GM18909 (cell line): ENCODE results near the gene ERCC6L2.

Source experiments
- ATAC-seq: cut with Tn5 transposase; IDR thresholded peaks from one replicate; pipeline ENCODE4 v1.9.1; 2021; ENCODE audit warnings: mild to moderate bottlenecking; ENCODE audit not compliant: unreplicated experiment, poor library complexity

The ERCC6L2 gene

GRCh38 chr9:95910770-95911340, 35.4 kb downstream of the ERCC6L2 start:
- ATAC-seq = no peak

GRCh38 chr9:95912773-95913172, 37.3 kb downstream of the ERCC6L2 start:
- ATAC-seq = no peak

DNA sequence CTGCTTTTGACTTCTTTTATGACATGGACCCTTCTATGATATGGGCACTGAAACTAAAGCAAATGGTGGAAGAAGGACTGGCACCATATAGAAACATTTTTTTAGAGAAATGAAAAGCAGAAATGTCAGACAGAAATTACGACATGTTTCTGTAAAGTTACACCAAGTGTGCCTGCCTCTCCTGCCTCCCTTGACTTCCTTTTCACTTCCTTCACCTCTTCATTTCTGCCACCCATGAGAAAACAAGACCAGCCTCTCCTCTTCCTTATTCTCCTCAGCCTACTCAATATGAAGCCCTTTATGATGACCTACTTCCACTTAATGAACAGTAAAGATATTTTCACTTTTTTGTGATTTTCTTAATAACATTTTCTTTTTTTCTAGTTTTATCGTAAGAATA, 44.5 kb downstream of the ERCC6L2 start:
- no peak for ATAC-seq

GRCh38 chr9:95923794-95924193, 48.3 kb downstream of the ERCC6L2 start:
- no peak for ATAC-seq

- no peak for ATAC-seq
Measured at GRCh38 chr9:95924987-95925386, 49.5 kb downstream of the ERCC6L2 start.

DNA sequence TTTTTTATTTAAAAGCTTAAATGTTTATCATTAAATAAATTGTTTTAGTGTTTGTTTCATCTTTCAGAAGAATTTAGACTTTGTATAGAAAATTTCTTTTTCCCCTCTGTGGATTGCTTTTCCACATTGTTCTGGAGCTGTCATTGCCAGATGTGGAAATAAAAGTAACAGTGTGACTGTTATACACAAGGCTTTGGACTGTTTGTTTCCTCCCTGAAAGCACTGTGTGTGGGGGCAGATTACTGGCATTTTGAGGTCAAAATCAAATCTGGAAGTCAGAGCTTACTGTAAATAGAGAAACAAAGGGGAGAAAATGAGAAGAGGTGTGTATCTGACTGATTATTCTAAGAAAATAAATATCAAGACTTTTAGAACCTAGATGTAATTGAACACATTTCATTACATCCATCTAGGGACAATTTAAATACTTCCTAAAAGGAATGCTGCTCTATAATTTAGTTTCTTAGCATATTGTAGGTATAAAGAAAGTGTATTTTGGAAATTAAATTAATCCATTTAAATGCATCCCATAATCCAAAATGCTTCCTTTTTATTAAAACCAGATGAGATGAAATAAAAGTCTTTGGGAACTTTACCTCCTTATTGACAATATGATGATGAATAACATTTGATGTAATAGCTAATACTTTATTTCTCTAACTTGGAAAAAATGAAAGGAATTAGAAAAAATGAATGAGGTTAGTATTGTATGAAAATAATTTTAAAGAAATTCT, 51.9 kb downstream of the ERCC6L2 start:
- ATAC-seq = no peak

GRCh38 chr9:95930277-95930676, 54.8 kb downstream of the ERCC6L2 start:
- ATAC-seq = no peak

GRCh38 chr9:95935861-95936578, 60.5 kb downstream of the ERCC6L2 start:
- ATAC-seq = no peak

GRCh38 chr9:95936579-95937075, 61.1 kb downstream of the ERCC6L2 start:
- no peak for ATAC-seq

DNA sequence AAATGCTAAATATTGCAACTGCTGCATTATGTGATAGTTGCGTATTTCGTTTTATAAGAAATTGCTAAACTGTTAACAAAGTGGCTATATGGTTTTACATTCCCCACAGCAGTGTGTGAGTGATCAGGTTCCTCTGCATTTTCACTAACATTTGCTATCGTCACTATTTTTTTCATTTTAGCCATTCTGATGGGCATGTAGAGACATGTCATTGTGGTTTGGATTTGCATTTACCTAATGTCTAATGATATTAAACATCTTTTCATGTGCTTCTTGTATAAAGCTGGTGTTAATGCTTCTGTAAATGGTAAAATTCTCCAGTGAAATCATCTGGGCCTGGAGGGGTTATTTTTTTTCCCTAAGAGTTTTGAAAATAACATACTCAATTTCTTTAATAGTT, 61.6 kb downstream of the ERCC6L2 start:
- ATAC-seq = no peak

DNA sequence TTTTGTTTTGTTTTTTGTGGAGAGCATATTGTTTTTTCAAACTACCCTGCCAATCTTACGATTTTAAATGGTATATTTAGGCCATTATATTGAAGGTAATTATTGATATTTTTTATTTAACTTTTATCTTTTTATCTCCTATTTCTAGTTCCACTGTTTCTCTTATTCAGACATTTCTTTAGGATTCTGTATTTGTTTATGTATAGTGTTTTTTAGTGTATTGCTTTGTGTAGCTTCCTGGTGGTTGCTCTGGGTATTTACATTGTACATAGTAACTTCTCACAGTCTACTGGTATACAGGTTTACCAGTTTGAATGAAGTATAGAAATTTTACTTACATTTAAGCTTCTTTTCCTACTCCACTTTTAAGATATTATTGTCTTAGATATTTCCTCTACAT, 63.2 kb downstream of the ERCC6L2 start:
- ATAC-seq = no peak

DNA sequence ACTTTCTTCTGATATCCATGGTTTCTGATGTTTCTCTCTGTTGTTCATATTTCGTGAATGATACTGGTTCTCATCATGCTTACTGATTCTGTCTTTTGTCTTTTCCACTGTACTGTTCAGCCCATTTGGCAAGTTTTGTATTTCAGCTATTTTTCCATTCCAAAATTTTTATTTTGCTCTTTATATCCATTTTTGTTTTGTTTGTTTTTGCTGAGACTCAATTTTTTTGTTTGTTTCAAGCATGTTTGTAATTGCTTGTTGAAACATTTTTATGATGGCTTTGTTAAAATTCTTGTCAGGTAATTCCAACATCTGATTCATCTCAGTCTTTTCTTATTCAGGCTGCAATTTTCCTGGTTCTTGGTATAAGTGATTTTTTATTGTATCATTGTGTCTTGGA, 64.0 kb downstream of the ERCC6L2 start:
- no peak for ATAC-seq

GRCh38 chr9:95940265-95940664, 64.8 kb downstream of the ERCC6L2 start:
- no peak for ATAC-seq

GRCh38 chr9:95942016-95942415, 66.5 kb downstream of the ERCC6L2 start:
- no peak for ATAC-seq

- no peak for ATAC-seq
Measured at GRCh38 chr9:95947118-95947517, 71.6 kb downstream of the ERCC6L2 start.

DNA sequence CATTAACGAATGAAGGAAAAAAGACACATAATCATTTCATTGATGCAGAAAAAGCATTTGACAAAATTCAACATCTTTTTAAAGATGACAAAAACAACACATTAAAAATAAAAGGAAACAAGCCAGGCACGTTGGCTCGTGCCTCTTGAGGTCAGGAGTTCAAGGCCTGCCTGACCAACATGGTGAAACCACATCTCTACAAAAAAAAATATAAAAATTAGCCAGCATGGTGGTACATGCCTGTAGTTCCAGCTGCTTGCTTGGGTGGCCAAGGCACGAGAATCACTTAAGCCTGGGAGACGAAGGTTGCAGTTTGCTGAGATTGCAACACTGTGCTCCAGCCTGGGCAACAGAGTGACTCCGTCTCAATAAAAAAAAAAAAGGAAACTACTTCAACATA, 77.0 kb downstream of the ERCC6L2 start:
- ATAC-seq = no peak

- ATAC-seq = no peak
Measured at GRCh38 chr9:95953986-95954385, 78.5 kb downstream of the ERCC6L2 start.

- no peak for ATAC-seq
Measured at GRCh38 chr9:95954940-95955339, 79.4 kb downstream of the ERCC6L2 start.

DNA sequence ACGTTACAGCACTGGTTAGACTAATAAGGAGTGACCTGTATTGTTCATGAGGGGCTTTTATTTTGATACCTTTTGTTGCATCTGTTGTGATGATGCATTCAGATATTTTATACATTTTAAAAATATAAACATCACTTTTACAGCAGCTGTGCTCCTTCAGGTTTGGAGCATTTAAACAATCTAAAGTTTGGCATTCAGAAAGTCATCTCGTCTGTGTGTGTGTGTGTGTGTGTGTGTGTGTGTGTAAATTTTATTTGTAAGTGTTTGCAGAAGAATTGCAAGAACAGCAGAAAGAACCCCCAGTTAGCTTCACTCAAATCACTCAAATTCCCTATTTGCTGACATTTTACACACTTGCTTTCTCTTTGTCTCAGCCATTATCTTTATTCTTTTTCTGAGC, 87.4 kb downstream of the ERCC6L2 start:
- ATAC-seq = no peak

- ATAC-seq = no peak
Measured at GRCh38 chr9:95963659-95964058, 88.2 kb downstream of the ERCC6L2 start.

GRCh38 chr9:95966306-95966705, 90.8 kb downstream of the ERCC6L2 start:
- ATAC-seq = no peak
